GM12892 (cell line): ENCODE measurements around the gene UNC45A.

Source experiments
- POLR2A ChIP-seq: IDR thresholded peaks from 2 replicates; pipeline ENCODE4 v1.6.1; 2011; ENCODE audit warnings: low read depth, low read length, control low read depth
- POLR2AphosphoS5 ChIP-seq: IDR thresholded peaks from 2 replicates; pipeline ENCODE4 v1.6.1; 2011; ENCODE audit warnings: low read depth, low read length, control low read depth

DNA sequence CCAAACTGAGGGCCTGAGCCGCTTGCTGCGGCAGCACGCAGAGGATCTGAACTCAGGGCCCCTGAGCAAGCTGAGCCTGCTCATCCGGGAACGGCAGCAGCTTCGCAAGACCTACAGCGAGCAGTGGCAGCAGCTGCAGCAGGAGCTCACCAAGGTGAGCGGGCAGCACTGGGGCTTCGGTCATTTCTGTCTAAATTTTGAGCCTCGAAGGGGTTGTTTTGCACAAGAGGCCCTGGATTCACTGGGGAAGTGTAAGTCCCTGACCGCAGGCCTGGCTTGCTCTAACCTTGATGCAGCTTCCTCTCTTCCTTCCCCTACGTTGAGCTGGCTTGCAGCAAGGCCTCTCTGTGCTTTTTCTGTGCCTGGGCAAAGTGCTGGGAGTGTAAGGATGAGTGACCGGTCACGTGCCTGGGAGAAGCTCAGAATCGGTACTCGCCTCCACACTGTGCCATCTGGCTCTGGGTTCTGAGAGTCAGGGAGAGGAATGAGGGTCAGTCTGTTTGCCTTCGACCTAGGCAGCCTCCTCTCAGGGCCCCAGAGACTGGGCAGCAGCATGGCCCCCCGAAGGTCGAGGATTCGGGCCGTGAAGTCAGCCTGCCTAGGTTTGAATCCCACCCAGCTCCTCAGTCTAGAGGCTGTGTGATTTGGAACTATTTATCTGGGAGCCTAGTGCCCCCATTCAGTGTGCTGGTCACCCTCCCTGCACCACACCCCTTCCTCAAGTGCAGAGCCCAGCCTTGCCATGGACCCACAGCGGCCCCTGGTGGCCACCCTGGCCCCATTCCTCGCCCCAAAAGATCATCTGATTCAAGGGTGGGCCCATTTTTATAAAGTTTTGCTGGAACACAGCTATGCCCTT, 49.4 kb upstream of the UNC45A start:
- TF ChIP-seq POLR2A: no peak
- TF ChIP-seq POLR2AphosphoS5: no peak
